ENCODE data around the gene POTEC. TPM values are rescaled to one million over a fixed set of nuclear protein-coding genes. Genes with fewer than 3 reads are reported as not detected.
"Not testable (repeated sequence)": the region's sequence is repeated elsewhere in the genome, so short reads cannot be mapped to it uniquely, and the experiment has no call there.

Gene POTEC
- total RNA-seq, 1 experiment from 2014 or later, result not detected

- H3K9me3 Mint-ChIP-seq (ENCODE audit: unreplicated experiment); BruUV-seq (replicated peaks); H3K36me3 Mint-ChIP-seq (ENCODE audit: insufficient read depth, unreplicated experiment); intact Hi-C loops (cut with micrococcal nuclease); H3K27me3 Mint-ChIP-seq (ENCODE audit: insufficient read depth, unreplicated experiment); CTCF ChIA-PET; H3K27ac Mint-ChIP-seq (ENCODE audit: low read depth, unreplicated experiment); POLR2A ChIA-PET; H3K4me1 Mint-ChIP-seq (ENCODE audit: insufficient read depth, unreplicated experiment); DNase-seq (ENCODE audit: unreplicated experiment); H3K4me3 Mint-ChIP-seq (ENCODE audit: unreplicated experiment): not testable (repeated sequence)
Observed at GRCh38 chr18:14488789-14489188, 54.6 kb downstream of the POTEC start.

GRCh38 chr18:14486926-14487580 is 56.3 kb downstream of the POTEC start:
- BruUV-seq (replicated peaks); H3K27ac Mint-ChIP-seq (ENCODE audit: low read depth, unreplicated experiment); intact Hi-C loops (cut with micrococcal nuclease); DNase-seq (ENCODE audit: unreplicated experiment); H3K9me3 Mint-ChIP-seq (ENCODE audit: unreplicated experiment); H3K4me3 Mint-ChIP-seq (ENCODE audit: unreplicated experiment); POLR2A ChIA-PET; H3K36me3 Mint-ChIP-seq (ENCODE audit: insufficient read depth, unreplicated experiment); CTCF ChIA-PET; H3K4me1 Mint-ChIP-seq (ENCODE audit: insufficient read depth, unreplicated experiment); H3K27me3 Mint-ChIP-seq (ENCODE audit: insufficient read depth, unreplicated experiment): not testable (repeated sequence)

GRCh38 chr18:14479076-14479475 is 64.3 kb downstream of the POTEC start:
- DNase-seq (ENCODE audit: unreplicated experiment); H3K4me3 Mint-ChIP-seq (ENCODE audit: unreplicated experiment); H3K27ac Mint-ChIP-seq (ENCODE audit: low read depth, unreplicated experiment); H3K4me1 Mint-ChIP-seq (ENCODE audit: insufficient read depth, unreplicated experiment); BruUV-seq (replicated peaks); CTCF ChIA-PET; H3K9me3 Mint-ChIP-seq (ENCODE audit: unreplicated experiment); intact Hi-C loops (cut with micrococcal nuclease); H3K27me3 Mint-ChIP-seq (ENCODE audit: insufficient read depth, unreplicated experiment); POLR2A ChIA-PET; H3K36me3 Mint-ChIP-seq (ENCODE audit: insufficient read depth, unreplicated experiment): not testable (repeated sequence)

GRCh38 chr18:14475520-14475919 is 67.9 kb downstream of the POTEC start:
- intact Hi-C loops (cut with micrococcal nuclease); H3K9me3 Mint-ChIP-seq (ENCODE audit: unreplicated experiment); H3K4me1 Mint-ChIP-seq (ENCODE audit: insufficient read depth, unreplicated experiment); H3K27me3 Mint-ChIP-seq (ENCODE audit: insufficient read depth, unreplicated experiment); H3K27ac Mint-ChIP-seq (ENCODE audit: low read depth, unreplicated experiment); POLR2A ChIA-PET; DNase-seq (ENCODE audit: unreplicated experiment); BruUV-seq (replicated peaks); CTCF ChIA-PET; H3K36me3 Mint-ChIP-seq (ENCODE audit: insufficient read depth, unreplicated experiment); H3K4me3 Mint-ChIP-seq (ENCODE audit: unreplicated experiment): not testable (repeated sequence)

GRCh38 chr18:14474752-14475151 is 68.6 kb downstream of the POTEC start:
- CTCF ChIA-PET; H3K9me3 Mint-ChIP-seq (ENCODE audit: unreplicated experiment); DNase-seq (ENCODE audit: unreplicated experiment); H3K4me3 Mint-ChIP-seq (ENCODE audit: unreplicated experiment); POLR2A ChIA-PET; H3K27ac Mint-ChIP-seq (ENCODE audit: low read depth, unreplicated experiment); H3K36me3 Mint-ChIP-seq (ENCODE audit: insufficient read depth, unreplicated experiment); intact Hi-C loops (cut with micrococcal nuclease); BruUV-seq (replicated peaks); H3K27me3 Mint-ChIP-seq (ENCODE audit: insufficient read depth, unreplicated experiment): not testable (repeated sequence)
- H3K4me1 Mint-ChIP-seq (ENCODE audit: insufficient read depth, unreplicated experiment), result peaks cover 13% of the 10 kb centered on the region

- H3K4me1 Mint-ChIP-seq (ENCODE audit: insufficient read depth, unreplicated experiment), result peaks cover 19% of the 10 kb centered on the region
- BruUV-seq (replicated peaks); POLR2A ChIA-PET; intact Hi-C loops (cut with micrococcal nuclease); H3K36me3 Mint-ChIP-seq (ENCODE audit: insufficient read depth, unreplicated experiment); DNase-seq (ENCODE audit: unreplicated experiment); H3K27me3 Mint-ChIP-seq (ENCODE audit: insufficient read depth, unreplicated experiment); H3K27ac Mint-ChIP-seq (ENCODE audit: low read depth, unreplicated experiment); CTCF ChIA-PET; H3K4me3 Mint-ChIP-seq (ENCODE audit: unreplicated experiment); H3K9me3 Mint-ChIP-seq (ENCODE audit: unreplicated experiment): not testable (repeated sequence)
Observed at GRCh38 chr18:14474007-14474720, 69.2 kb downstream of the POTEC start.

GRCh38 chr18:14473250-14474006 is 70.0 kb downstream of the POTEC start:
- POLR2A ChIA-PET; BruUV-seq (replicated peaks): not testable (repeated sequence)

GRCh38 chr18:14471286-14471685 is 72.1 kb downstream of the POTEC start:
- intact Hi-C loops (cut with micrococcal nuclease), result not testable (repeated sequence)

More at GRCh38 chr18:14473250-14474006, 70.0 kb downstream of the POTEC start:
- H3K4me3 Mint-ChIP-seq (ENCODE audit: unreplicated experiment); H3K27ac Mint-ChIP-seq (ENCODE audit: low read depth, unreplicated experiment); CTCF ChIA-PET; H3K9me3 Mint-ChIP-seq (ENCODE audit: unreplicated experiment); H3K27me3 Mint-ChIP-seq (ENCODE audit: insufficient read depth, unreplicated experiment); intact Hi-C loops (cut with micrococcal nuclease); DNase-seq (ENCODE audit: unreplicated experiment); H3K36me3 Mint-ChIP-seq (ENCODE audit: insufficient read depth, unreplicated experiment): not testable (repeated sequence)
- H3K4me1 Mint-ChIP-seq (ENCODE audit: insufficient read depth, unreplicated experiment), result peaks cover 22% of the 10 kb centered on the region

GRCh38 chr18:14470446-14470845 is 73.0 kb downstream of the POTEC start:
- H3K27ac Mint-ChIP-seq (ENCODE audit: low read depth, unreplicated experiment), result peak overlapping the region; percentile 14
- BruUV-seq (replicated peaks); H3K36me3 Mint-ChIP-seq (ENCODE audit: insufficient read depth, unreplicated experiment); intact Hi-C loops (cut with micrococcal nuclease); H3K4me3 Mint-ChIP-seq (ENCODE audit: unreplicated experiment); H3K9me3 Mint-ChIP-seq (ENCODE audit: unreplicated experiment); H3K27me3 Mint-ChIP-seq (ENCODE audit: insufficient read depth, unreplicated experiment); POLR2A ChIA-PET; CTCF ChIA-PET: not testable (repeated sequence)
- peaks cover 32% of the 10 kb centered on the region for H3K4me1 Mint-ChIP-seq (ENCODE audit: insufficient read depth, unreplicated experiment)
- peak; percentile 18 for DNase-seq (ENCODE audit: unreplicated experiment)

More at GRCh38 chr18:14471286-14471685, 72.1 kb downstream of the POTEC start:
- H3K9me3 Mint-ChIP-seq (ENCODE audit: unreplicated experiment); POLR2A ChIA-PET; H3K36me3 Mint-ChIP-seq (ENCODE audit: insufficient read depth, unreplicated experiment); H3K27ac Mint-ChIP-seq (ENCODE audit: low read depth, unreplicated experiment); CTCF ChIA-PET; DNase-seq (ENCODE audit: unreplicated experiment); H3K4me3 Mint-ChIP-seq (ENCODE audit: unreplicated experiment); H3K27me3 Mint-ChIP-seq (ENCODE audit: insufficient read depth, unreplicated experiment); BruUV-seq (replicated peaks): not testable (repeated sequence)
- peaks cover 32% of the 10 kb centered on the region for H3K4me1 Mint-ChIP-seq (ENCODE audit: insufficient read depth, unreplicated experiment)
